ENCODE data around the gene CST9. TPM values are rescaled to one million over a fixed set of nuclear protein-coding genes. Genes with fewer than 3 reads are reported as not detected.
A peak's percentile ranks its signal among the peaks of the same experiment; 100 is the strongest.

Gene CST9
- total and polyA plus RNA-seq, 2 of the 13 experiments (the other 11 are each of a cell fraction or from before 2014, with no cell fraction given), result 0.07 TPM; not detected in 1

DNA sequence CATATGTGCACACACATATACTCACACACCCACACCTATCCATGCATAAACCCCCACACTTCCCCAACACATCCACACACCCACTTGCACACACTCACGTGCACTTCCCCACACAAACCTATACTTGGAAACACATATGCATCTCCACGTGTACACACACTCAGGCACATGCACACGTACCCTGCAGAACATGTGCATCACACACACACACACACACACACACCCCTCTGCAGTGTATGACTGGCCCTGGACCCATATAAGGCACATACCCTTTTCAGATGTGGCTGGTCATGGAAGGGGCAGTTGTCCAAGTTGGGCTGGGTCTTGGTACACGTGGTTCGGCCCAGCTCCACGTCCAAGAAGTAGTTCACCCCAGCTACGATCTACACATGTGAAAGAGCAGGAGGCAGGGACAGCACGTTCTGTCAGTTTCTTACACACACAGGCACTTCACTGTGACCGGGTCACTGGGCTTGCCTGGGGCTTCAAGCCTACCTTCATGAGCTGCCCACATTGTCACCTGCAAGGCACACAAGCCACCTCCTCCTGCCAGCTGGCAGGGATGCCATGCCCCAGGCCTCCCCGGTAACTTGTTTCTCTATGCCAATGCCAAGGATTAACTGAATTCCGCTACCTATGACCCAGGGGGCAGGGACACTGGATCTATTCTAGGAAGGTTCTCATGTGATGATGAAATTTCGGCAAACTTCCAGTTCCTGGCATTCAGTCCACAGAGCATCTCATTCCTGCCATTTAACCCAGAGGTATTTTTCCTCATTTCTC, 29.5 kb upstream of the CST9 start (continued):
- TF ChIP-seq, protein P1, sequence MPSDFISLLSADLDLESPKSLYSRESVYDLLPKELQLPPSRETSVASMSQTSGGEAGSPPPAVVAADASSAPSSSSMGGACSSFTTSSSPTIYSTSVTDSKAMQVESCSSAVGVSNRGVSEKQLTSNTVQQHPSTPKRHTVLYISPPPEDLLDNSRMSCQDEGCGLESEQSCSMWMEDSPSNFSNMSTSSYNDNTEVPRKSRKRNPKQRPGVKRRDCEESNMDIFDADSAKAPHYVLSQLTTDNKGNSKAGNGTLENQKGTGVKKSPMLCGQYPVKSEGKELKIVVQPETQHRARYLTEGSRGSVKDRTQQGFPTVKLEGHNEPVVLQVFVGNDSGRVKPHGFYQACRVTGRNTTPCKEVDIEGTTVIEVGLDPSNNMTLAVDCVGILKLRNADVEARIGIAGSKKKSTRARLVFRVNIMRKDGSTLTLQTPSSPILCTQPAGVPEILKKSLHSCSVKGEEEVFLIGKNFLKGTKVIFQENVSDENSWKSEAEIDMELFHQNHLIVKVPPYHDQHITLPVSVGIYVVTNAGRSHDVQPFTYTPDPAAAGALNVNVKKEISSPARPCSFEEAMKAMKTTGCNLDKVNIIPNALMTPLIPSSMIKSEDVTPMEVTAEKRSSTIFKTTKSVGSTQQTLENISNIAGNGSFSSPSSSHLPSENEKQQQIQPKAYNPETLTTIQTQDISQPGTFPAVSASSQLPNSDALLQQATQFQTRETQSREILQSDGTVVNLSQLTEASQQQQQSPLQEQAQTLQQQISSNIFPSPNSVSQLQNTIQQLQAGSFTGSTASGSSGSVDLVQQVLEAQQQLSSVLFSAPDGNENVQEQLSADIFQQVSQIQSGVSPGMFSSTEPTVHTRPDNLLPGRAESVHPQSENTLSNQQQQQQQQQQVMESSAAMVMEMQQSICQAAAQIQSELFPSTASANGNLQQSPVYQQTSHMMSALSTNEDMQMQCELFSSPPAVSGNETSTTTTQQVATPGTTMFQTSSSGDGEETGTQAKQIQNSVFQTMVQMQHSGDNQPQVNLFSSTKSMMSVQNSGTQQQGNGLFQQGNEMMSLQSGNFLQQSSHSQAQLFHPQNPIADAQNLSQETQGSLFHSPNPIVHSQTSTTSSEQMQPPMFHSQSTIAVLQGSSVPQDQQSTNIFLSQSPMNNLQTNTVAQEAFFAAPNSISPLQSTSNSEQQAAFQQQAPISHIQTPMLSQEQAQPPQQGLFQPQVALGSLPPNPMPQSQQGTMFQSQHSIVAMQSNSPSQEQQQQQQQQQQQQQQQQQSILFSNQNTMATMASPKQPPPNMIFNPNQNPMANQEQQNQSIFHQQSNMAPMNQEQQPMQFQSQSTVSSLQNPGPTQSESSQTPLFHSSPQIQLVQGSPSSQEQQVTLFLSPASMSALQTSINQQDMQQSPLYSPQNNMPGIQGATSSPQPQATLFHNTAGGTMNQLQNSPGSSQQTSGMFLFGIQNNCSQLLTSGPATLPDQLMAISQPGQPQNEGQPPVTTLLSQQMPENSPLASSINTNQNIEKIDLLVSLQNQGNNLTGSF (CRISPR knock-in tag; IDR thresholded peaks at IDR 0.05), result no peak
- no peak for TF ChIP-seq EHMT2 (IDR thresholded peaks at IDR 0.05; ENCODE audit: borderline replicate concordance, low read depth, low read length)
- TF ChIP-seq ZNF761 (CRISPR knock-in tag; conservative IDR thresholded peaks at IDR 0.05), result no peak
- TF ChIP-seq ZSCAN29 (CRISPR knock-in tag; conservative IDR thresholded peaks at IDR 0.05), result no peak
- TF ChIP-seq ZNF549 (CRISPR knock-in tag; IDR thresholded peaks at IDR 0.05), result no peak
- TF ChIP-seq, protein P2, sequence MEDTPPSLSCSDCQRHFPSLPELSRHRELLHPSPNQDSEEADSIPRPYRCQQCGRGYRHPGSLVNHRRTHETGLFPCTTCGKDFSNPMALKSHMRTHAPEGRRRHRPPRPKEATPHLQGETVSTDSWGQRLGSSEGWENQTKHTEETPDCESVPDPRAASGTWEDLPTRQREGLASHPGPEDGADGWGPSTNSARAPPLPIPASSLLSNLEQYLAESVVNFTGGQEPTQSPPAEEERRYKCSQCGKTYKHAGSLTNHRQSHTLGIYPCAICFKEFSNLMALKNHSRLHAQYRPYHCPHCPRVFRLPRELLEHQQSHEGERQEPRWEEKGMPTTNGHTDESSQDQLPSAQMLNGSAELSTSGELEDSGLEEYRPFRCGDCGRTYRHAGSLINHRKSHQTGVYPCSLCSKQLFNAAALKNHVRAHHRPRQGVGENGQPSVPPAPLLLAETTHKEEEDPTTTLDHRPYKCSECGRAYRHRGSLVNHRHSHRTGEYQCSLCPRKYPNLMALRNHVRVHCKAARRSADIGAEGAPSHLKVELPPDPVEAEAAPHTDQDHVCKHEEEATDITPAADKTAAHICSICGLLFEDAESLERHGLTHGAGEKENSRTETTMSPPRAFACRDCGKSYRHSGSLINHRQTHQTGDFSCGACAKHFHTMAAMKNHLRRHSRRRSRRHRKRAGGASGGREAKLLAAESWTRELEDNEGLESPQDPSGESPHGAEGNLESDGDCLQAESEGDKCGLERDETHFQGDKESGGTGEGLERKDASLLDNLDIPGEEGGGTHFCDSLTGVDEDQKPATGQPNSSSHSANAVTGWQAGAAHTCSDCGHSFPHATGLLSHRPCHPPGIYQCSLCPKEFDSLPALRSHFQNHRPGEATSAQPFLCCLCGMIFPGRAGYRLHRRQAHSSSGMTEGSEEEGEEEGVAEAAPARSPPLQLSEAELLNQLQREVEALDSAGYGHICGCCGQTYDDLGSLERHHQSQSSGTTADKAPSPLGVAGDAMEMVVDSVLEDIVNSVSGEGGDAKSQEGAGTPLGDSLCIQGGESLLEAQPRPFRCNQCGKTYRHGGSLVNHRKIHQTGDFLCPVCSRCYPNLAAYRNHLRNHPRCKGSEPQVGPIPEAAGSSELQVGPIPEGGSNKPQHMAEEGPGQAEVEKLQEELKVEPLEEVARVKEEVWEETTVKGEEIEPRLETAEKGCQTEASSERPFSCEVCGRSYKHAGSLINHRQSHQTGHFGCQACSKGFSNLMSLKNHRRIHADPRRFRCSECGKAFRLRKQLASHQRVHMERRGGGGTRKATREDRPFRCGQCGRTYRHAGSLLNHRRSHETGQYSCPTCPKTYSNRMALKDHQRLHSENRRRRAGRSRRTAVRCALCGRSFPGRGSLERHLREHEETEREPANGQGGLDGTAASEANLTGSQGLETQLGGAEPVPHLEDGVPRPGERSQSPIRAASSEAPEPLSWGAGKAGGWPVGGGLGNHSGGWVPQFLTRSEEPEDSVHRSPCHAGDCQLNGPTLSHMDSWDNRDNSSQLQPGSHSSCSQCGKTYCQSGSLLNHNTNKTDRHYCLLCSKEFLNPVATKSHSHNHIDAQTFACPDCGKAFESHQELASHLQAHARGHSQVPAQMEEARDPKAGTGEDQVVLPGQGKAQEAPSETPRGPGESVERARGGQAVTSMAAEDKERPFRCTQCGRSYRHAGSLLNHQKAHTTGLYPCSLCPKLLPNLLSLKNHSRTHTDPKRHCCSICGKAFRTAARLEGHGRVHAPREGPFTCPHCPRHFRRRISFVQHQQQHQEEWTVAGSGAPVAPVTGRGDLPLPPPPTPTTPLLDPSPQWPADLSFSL (CRISPR knock-in tag; IDR thresholded peaks at IDR 0.05), result peak; percentile 59; the same call in 1 of the 2 replicates
- TF ChIP-seq, protein P3, sequence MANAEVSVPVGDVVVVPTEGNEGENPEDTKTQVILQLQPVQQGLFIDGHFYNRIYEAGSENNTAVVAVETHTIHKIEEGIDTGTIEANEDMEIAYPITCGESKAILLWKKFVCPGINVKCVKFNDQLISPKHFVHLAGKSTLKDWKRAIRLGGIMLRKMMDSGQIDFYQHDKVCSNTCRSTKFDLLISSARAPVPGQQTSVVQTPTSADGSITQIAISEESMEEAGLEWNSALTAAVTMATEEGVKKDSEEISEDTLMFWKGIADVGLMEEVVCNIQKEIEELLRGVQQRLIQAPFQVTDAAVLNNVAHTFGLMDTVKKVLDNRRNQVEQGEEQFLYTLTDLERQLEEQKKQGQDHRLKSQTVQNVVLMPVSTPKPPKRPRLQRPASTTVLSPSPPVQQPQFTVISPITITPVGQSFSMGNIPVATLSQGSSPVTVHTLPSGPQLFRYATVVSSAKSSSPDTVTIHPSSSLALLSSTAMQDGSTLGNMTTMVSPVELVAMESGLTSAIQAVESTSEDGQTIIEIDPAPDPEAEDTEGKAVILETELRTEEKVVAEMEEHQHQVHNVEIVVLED (CRISPR knock-in tag; IDR thresholded peaks at IDR 0.05; ENCODE audit: borderline replicate concordance), result no peak
- TF ChIP-seq TEAD3 (CRISPR knock-in tag; optimal IDR thresholded peaks at IDR 0.05; ENCODE audit: borderline replicate concordance), result peak; percentile 15
- TF ChIP-seq ZMYM3 (CRISPR knock-in tag; IDR thresholded peaks at IDR 0.05), result peak; percentile 50; the same call in 1 of the 2 replicates
- TF ChIP-seq, protein P4, sequence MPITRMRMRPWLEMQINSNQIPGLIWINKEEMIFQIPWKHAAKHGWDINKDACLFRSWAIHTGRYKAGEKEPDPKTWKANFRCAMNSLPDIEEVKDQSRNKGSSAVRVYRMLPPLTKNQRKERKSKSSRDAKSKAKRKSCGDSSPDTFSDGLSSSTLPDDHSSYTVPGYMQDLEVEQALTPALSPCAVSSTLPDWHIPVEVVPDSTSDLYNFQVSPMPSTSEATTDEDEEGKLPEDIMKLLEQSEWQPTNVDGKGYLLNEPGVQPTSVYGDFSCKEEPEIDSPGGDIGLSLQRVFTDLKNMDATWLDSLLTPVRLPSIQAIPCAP (CRISPR knock-in tag; IDR thresholded peaks at IDR 0.05; ENCODE audit: low read depth), result no peak
- no peak for TF ChIP-seq ZNF670 (CRISPR knock-in tag; IDR thresholded peaks at IDR 0.05; ENCODE audit: borderline replicate concordance)
- TF ChIP-seq SP140L (CRISPR knock-in tag; IDR thresholded peaks at IDR 0.05; ENCODE audit: borderline replicate concordance), result no peak
- no peak for TF ChIP-seq MED8 (CRISPR knock-in tag; IDR thresholded peaks at IDR 0.05; ENCODE audit: insufficient replicate concordance)
- no peak for TF ChIP-seq PAX8 (CRISPR knock-in tag; IDR thresholded peaks at IDR 0.05; ENCODE audit: borderline replicate concordance)

Measured in HepG2 (cell line).